GM18909 (cell line): Measurements from ENCODE around the gene AK2.
"Not testable (repeated sequence)": the region's sequence is repeated elsewhere in the genome, so short reads cannot be mapped to it uniquely, and the experiment has no call there.

Source experiments
- ATAC-seq: cut with Tn5 transposase; IDR thresholded peaks from one replicate; pipeline ENCODE4 v1.9.1; 2021; ENCODE audit warnings: mild to moderate bottlenecking; ENCODE audit not compliant: unreplicated experiment, poor library complexity

The AK2 gene

DNA sequence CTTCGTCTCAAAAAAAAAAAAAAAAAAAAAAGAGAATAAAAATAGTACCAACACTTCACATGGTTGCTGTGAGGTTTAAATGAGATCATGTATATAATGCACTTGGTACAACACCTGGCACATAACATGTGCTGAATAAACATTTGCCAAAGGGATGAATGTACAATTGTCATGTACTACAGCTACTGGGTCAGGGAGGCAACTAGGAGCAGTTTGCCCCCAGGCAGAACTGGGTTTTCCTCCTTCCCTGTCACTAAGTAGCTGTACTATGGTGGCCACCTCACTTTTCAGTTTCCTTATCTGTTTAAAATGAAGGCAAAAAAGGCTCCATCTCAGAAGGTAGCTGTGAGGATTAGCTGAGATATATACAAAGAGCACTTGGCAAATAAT is 11.5 kb downstream of the AK2 start:
- no peak for ATAC-seq

- ATAC-seq: not testable (repeated sequence)
These were observed 12.1 kb downstream of the AK2 start for GRCh38 chr1:33024430-33025179.

GRCh38 chr1:33022650-33023200 is 14.0 kb downstream of the AK2 start:
- no peak for ATAC-seq

DNA sequence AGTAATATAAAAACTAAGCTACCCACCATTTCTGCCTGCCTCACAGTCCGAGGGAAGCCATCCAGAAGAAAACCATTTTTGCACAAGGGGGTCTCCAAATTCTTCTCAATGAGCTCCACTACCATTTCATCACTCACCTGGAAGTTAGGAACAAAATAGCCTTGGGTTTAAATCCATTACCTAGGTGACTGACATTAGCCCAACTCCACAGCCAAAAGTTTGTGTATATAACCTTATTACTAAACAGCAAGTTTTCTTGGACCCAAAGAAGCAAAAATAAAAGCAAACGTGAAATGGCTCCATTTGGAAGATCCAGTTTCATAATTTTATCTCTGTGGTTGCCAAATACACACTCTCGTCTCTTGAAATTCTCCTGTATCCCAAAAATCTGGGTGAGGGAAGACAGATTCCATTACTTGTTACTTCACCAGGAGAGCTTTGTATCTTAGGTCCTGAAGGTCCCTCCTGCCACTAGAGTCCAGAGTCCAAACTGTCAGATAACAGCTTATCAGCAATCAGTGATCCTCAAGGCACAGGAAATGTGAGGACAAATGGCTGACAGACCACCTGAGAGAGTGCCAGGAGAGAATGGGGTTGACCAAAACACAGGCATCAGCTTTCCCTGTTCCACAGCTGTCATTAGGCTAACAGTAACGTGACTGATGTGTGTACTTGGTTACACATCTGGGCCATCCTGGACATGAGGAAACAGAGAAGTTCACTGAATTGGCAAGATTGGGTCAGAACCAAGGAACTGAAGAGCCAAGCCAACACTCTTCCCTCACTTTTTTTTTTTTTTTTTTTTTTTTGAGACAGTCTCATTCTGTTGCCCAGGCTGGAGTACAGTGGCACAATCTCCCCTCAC is 14.9 kb downstream of the AK2 start:
- ATAC-seq: no peak

- ATAC-seq: no peak
These were observed 18.6 kb downstream of the AK2 start for GRCh38 chr1:33018112-33018511.

- ATAC-seq: no peak
These were observed 19.5 kb downstream of the AK2 start for GRCh38 chr1:33017175-33017574.

DNA sequence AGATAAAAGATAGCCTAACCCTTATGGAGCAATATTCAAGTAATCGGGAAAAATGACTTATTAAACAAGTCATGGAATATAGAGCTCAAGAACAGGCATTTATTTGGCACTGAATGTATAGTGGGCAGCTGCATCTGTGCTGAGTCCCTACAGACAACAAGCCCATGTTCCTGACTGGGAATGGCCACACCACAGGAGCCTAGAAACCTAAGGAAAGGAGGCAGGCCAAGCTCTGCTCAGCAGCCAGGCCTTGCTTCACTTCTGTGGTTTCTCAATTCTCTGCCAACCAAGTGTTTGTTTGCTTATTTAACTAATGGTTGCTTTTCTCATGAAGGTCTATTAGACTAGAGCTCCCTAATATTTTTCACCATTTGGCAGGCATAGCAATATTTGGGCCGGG is 21.5 kb downstream of the AK2 start:
- no peak for ATAC-seq

GRCh38 chr1:33014464-33015163 is 22.1 kb downstream of the AK2 start:
- no peak for ATAC-seq

- no peak for ATAC-seq
These were observed 22.9 kb downstream of the AK2 start for GRCh38 chr1:33013791-33014190.

DNA sequence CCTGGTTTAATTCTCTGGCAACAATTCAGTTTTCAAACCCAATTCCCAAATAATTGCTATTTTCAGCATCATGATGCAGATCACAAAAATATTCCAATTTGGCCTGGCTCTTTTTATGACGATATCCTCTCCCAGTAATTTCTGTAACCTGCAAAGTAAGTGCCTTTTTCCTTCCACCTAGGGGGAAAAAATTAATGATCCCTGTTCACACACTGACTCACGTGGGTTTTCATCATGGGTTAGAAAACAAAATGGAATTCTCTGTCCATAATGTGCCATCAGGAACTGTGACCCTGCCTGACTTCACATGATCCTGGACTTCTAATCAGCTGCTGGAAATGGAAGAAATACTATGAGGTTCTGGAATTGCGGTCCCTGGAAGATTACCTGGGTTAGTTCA is 24.5 kb downstream of the AK2 start:
- ATAC-seq: no peak

DNA sequence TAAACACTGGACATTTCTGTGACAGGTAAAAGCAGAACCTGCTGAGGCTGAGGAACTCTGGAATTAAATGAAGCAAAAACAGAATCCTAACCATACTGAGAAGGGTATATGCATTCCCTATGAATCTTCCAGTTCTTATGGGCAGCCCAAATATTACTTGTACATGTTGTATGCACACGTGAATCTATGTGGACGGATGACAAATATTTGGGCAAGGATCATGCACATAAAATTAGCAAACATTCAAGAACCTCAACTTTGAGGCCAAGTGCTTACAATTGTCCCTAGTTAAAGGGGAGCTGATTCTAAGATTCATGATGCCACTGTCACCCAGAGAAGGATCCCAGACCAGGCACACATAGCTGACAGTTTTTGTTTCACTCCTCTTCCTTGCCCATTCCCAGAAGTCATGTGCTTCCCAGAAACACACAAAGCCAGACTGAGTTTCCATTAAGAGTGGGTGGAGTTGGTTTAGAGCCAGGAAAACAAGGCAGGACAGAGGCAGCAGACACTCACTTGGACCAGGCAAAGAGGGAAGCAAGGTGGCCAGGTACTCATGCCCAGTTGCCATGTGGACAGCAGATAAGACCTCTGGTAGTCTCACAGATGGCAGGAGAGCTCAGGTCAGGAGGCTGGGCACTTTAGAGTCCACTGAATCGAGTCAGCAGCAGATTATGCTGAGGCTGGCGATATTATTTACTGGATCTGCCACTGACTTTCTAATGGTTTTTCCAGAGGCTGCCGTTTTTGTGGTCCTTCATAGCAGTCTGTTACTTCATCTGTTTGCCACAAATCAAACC is 25.6 kb downstream of the AK2 start:
- no peak for ATAC-seq

DNA sequence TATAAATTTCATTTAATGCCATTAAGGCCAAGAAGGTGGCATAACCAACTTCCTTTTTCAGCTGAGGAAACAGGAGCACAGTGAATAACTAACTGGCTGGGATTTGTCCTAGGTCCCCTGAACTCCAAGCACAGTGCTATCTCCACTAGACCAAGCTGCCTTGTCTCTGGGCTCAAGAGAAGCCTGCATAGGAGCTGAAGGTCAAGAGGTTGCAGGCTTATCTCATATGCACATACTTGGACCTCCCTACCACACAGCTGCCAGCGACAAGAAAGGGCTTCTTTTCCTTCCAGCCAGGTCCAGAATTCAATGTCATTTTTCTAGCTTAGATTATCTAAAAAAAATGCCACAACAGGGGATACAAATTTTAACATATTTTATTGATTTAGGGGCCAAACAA is 27.1 kb downstream of the AK2 start:
- no peak for ATAC-seq

DNA sequence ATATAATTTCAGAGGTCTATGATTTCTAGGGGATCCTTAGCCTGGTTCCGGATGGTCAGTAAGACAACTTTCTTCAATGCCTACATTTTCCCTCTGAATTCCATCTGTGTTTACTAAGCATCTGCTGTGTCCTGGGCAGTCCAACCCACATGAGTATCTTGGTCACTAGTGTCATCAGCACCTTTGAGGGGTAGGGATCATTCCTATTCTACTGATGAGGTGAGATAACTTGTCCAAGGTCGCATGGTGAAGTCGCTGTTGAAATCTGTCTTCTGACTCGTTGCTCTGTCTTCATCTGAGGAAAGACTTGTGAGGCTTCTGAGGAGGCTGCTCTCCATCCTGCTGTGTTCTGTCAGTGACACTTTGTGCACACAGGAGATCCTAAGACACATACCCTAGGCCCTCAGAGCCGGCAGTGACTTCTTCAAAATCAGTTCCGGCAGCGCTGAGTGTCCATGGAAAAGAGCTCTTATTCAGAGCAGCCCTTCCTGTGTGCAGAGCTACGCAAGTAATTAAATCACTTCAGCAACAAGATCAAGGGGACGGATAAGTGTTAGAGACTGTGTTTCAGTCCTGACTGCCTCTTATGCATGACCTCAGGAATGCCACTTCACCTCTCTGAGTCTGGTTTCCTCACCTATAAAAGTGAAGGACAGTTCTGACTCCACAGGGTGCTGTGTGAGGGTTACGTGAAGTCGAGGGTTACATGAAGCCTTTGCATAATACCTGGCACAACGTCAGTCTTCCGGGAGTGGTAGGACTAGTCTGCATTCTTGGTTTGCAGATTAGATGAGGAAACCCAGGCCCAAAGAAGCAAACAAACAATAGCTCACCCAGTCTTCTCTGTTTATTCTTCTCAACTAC is 28.4 kb downstream of the AK2 start:
- ATAC-seq: no peak

- ATAC-seq: no peak
These were observed 29.3 kb downstream of the AK2 start for GRCh38 chr1:33007190-33008050.

- no peak for ATAC-seq
These were observed 30.8 kb downstream of the AK2 start for GRCh38 chr1:33005838-33006421.

- ATAC-seq: no peak
These were observed 31.4 kb downstream of the AK2 start for GRCh38 chr1:33005117-33005837.

GRCh38 chr1:33004613-33005012 is 32.1 kb downstream of the AK2 start:
- no peak for ATAC-seq
